Vagina (tissue), 2 donors: ENCODE measurements around the gene CAMP.

Experiments used
- CTCF ChIP-seq, 3 experiments: fragments of 450-650 bp in 2 of 3; fragments of 200-600 bp in 1 of 3; sonication (generic) in 1 of 3; IDR thresholded peaks; one replicate each; pipeline ENCODE4 v1.5.1; 2017 to 2019; ENCODE audit warnings: antibody characterized with exemption in 3 of 3, mild to moderate bottlenecking in 2 of 3, moderate library complexity in 2 of 3
- POLR2A ChIP-seq, 2 donors: fragments of 450-650 bp; IDR thresholded peaks; one replicate each; pipeline ENCODE4 v1.6.1; 2017; ENCODE audit warnings: antibody characterized with exemption in 2 of 2, mild to moderate bottlenecking in 2 of 2, moderate library complexity in 2 of 2
- POLR2AphosphoS5 ChIP-seq, 2 donors: sonication (generic); formaldehyde crosslinking; IDR thresholded peaks; one replicate each; pipeline ENCODE4 v1.9.0; 2017; ENCODE audit warnings: antibody characterized with exemption in 2 of 2, mild to moderate bottlenecking in 2 of 2, low read depth in 1 of 2; ENCODE audit not compliant: insufficient read depth in 1 of 2

- TF ChIP-seq POLR2A (IDR thresholded peaks at IDR 0.05) (no peak), CTCF (IDR thresholded peaks at IDR 0.05) (no peak), POLR2AphosphoS5 (IDR thresholded peaks at IDR 0.05; ENCODE audit: insufficient read depth in 1 of 2, low read depth in 1 of 2) (no peak)
Measured at GRCh38 chr3:48187301-48187578, 36.1 kb upstream of the CAMP start.
